HG03280 (cell line): Measurements from ENCODE around the gene STIMATE.

ENCODE experiments used
- ATAC-seq: cut with Tn5 transposase; IDR thresholded peaks from one replicate; pipeline ENCODE4 v1.9.1; 2021; ENCODE audit warnings: mild to moderate bottlenecking, moderate library complexity; ENCODE audit not compliant: unreplicated experiment

The STIMATE gene

DNA sequence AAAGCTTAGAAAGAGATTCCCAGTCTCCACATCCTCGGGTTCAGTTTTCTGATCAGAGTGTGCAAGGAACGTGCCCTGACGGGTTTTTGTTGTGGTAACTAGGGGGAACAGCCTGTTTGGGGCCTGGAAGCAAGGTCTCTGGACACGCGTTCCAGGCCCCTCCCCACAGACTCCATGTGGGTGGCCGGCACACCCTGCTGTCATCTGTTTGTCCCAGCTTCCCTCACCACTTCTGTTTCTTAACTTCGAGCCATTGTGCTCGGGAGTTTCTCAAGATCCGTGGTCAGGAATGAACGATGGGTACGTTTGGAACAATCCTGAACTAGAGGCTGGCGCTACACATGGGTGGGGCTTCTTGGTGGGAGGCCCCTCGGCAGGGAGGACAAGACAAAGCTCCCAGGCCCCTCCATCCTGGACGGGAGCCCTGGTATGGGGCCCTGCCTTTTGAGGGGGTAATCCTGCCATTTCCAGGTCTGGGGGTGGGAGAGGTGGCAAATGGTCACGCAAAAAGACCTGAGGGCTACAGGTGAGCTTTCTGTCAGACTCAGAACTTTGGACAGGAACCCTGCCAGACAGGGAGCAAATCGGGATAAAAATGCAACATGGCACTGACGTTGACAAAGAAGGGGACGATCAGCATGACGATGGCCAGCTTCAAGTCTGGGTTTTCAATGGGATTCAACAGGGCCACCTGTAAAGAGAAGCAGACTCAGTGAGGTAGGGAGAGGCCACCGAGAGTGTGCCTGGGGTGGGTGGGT, 54.1 kb downstream of the STIMATE start:
- no peak for ATAC-seq

DNA sequence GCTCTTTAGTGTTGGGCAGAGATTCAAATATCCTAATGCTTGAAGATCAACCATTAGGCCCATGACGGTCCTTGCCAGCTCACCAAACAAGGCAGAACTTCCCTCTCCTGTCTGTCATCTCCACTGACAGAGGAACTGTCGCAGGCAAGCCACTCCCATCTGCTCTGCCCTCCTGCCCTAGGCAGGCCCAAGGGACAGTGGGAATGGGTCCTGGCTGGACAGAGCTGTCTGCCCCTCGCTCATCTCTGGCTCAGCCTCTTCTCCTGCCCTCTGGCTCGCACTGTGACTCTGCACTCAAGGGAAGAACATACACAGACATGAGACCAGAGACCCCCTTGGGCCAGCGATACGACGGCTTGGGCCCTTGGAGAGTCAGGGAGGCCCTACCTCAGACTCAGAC, 54.9 kb downstream of the STIMATE start:
- no peak for ATAC-seq

DNA sequence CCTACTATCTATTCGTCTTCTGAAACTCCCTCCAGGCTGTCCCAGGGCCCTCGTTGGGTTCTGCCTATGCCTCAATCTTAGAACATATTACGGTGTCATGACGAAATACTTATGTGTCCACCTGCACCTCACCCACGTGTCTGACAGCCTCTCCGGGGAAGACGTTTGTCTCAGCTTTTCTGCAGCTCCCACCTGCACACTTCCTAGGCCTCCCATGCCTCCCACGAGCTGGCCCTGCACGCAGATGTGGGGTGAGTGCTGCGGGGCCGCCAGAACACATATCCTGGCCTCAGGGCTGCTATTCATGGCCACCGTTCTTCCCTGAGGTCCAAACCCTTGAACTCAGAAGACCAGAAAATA, 55.4 kb downstream of the STIMATE start:
- no peak for ATAC-seq

DNA sequence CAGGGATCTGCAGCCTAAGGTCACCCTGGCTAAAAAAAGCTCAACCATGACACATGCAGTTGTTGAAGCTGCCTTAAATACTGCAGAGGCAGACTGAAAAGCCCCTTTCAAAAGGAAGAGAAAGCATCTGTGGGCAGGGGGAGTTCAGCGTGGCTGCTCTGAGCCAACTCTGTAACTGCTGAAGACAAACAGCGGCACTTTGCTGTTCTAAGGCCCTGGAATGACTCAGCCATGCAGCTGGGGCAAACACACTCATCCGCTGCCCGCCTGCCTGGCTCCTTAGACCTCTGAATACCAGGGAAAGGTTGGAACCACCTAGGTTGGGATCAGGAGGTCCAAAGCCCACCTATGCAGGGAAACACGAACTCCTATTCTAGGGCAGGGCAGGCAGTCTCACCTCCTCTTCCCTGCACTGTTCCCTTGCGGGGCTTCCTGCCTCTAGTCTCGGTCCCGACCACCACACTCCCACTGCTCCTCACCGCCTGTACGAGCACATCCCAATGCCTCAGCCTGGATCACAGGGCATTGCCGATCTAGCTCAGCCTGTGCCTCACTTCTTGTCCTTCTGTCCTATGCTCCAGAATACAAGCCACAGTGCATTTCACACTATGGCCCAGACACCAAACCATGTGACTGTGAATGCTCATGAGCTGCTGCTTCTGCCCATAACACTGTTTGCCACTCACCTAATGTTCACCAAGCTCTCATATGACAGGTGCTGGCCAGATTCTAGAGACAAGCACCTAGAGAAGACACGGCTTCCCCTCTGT, 56.0 kb downstream of the STIMATE start:
- no peak for ATAC-seq

DNA sequence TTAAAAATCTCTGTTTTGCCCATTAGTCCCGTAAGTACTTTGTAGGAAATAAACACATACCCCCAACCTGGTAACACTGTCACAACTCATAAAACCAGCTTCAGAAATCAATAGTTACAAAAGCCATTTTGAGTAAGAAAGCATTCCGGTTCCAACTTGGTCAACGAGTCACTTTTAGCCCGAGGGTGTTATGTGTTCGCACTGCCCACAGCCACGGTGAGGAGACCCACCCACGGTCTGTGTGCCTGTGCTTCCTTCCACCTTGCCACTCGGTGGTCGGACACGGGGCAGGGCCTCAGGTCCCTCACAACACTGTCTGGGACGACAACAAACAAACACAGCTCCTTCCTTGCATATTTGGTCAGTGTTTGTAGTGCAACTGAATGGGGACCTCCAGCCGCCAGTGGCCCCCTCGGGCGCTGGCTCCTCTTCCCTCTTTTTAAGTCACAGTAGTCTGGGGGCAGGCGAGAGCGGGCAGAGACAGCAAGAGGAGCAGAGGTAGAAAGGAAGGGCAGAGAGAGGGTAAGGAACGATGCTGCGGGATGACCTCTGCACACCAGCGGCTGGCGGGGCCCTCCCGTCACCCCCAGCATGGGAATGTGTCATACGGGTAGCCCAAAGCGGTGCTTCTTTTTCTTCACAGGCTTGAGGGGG, 57.3 kb downstream of the STIMATE start:
- ATAC-seq = no peak

DNA sequence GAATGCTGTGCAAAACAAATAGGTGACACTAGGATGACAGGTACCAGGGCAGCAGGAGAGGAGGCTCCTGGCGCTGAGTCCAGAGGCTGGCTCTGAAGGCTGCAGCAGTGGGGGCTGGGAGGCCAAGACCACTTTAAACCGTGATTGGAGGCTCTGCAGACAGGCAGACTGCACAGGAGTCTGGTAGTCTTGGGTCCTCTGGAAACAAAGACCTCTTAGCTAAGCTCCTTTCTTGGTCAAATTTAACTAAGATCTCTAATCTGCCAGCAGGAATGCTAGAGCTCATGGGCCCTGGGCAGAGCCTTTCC, 58.1 kb downstream of the STIMATE start:
- ATAC-seq = no peak

DNA sequence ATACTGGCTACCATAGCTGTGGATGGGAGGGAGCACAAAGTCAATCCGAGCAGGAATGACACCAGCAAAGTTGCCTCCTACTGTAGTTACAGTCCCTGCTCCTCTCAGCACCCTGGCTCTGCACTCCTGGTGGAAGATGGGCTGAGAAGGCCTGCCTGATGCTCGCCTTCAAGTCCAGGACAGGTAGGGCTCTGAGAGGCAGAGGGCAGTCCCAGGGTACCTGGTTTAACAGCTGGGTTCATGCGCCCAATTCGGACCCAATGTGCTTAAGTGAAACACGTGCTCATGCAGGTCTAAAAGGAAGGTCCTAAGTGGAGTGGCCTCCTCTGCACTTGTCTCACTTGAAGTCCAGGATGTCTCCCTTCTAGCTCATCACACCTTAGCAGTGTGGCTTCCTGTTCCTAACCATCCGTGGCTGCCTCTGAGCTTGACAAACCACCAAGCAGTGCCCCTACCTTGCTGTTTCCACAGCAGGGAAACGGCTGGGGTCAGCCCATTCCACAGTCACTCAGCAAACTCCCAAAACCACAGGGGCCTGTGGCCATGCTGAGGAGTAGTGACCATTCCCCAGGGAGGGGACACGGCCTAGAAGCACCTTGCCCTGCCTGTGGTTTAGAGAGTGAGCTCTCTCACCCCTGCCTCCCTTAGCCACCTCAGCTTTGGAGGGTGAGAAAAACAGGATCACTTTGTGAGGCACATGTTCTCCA, 58.6 kb downstream of the STIMATE start:
- ATAC-seq = no peak

DNA sequence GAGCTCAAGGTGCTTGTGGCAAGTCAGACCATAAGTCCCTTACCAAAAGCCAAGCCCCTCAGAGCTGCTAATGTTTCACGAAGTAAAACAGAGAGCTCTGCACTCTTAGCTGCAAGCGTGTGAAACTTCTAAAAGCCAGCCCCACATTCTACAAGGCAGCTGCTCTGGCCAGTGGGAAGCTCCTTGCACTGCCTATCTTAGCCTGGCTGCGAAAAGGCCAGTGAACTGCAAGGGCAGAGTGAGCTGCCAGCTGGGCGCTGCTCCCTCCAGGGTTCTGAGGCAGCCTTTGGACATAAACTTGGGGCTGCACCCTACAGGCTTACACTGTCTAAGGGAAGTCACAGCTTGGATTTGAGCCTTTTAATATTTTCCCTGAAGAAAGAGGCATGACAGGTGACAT, 60.4 kb downstream of the STIMATE start:
- ATAC-seq = no peak

DNA sequence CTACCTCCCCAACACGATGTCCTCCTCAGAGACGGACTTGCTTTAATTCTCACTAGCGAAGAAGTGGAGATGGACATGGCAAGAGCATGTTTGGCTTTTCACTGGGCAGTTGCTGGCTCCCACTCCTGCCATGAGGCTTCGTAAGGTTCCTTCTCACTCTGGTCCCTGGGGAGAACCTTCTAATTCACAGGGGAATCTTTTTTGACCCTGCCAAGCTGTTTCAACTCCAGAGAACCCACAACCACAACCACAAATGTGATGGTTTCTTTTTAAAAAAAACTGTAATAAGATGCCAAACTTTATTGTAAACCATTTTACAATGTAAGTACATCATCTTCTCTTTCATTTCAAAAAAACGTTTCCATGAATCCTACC, 60.9 kb downstream of the STIMATE start:
- no peak for ATAC-seq

DNA sequence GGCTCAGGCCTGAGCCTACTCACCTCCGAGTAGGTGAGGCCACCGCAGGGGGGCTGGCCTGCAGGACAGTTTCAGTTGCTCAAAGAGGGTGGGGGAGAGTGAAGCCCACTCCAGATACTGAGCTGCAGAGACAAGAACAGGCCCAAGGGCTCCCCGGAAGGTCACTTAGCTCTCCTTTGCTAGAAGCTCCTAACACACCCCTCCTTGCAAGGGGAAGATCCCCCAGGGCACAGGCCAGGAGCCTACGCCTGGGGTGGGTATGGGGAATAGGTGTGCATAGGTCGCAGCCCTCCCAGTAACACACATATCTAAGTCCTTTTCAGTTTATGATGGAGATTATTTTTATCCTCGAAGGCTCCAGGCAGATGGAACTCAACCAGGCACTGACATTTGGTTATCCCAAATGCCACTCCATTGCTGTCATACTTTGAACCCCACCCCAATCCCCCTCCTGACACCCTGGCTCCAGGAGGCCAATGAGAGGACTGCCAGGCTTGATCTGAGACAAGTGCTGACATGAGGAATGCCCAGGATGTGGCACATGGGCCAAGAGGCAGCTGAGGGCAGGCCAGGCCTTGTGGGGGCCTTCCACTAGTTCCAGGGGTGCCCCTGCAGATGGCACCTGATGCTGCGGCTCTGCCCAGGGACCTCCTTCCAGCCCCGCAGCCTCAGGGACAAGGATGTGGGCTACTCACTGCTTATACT, 61.4 kb downstream of the STIMATE start:
- ATAC-seq = no peak

DNA sequence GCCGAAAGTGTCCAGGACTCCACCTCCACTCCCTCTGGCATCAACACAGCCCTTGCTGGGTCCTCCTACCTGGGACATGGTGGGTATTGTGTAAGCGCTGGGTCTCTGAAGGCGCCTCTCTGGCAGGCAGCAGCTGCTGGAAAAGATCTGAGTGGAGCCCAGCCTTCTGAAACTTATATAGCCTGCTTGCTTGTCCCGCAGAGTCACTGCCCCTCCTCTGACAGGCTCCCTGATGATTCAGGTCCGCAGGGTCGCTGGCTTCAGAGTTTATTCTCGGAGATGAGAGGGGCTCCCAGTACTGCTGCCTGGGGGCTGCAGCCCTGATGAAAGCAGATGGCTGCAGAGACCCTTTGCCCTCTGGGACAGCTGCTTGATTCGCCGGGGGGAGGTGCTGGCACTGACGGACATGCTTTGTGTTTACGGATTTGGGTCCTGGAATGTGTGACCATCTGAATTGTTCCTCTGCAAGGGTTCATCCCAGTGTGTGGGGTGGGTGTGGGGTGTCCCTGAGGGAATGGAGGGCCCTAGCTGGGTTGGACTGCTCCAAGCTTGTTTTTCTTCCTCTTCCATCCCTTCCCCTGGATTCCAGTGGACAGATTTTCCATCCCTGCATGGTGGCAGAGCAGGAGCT, 62.4 kb downstream of the STIMATE start, which contains the start of gene MUSTN1:
Gene MUSTN1 (minus strand): TSS at position 149 of the 631 bp plus-strand sequence. CDS start 71 bp downstream, at position 78.
- no peak for ATAC-seq

DNA sequence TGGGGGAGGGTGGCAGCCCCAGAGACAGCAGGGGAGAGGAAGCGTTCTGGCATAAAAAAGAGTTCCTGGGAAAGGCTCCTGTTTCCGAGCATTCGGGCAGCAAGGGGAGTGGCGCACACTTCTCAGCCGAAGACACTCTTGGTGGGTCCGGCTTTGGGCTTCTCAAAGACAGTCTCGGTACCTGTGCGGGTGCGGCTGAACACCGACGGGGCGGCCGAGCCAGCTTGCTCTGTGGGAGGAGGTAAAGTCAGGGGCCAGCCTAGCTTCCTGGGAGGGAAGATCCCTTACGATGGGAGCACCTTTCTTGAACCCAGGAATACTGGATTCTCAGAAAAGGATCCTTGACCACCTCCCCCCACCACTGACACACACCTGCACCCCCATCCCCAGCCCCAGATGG, 64.1 kb downstream of the STIMATE start:
- ATAC-seq = no peak

DNA sequence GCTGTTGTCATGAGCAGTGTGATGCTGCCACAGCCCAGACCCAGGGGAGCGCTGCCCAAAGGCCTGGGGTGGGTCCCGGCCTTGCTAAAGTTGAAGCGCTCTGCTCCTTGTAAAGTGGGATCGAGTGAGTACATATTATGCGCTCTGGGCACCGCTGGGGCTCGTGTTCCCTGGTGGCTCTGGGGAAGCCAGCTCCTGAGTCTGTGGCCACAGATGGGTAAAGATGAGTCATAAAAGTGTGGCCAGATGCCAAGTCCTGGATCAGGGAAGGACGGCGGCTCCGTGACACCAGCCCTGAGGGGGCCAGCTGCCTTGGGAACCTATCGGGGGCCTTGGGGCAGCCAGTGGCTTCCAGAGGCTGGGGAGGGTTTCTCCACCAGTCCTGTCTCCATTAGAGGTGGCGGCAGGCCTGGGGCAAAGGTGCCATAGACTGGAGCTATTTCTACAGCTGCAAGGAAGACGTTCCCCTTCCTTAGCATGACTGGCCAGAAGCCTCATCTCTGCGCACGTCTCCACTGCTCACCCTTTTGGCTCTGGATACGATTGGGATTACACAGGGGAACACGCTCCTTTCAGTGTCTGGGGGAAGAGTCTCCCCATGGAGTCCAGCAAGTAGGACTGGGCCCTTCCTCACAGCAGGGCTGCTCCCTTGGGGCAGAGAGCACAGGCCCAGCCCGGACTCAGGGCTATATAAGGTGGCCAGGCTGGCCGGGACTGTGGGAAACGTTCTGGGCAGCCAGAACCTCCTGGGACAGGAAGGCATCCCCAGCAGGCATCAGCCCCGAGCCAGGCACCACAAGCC, 65.6 kb downstream of the STIMATE start:
- ATAC-seq = no peak

DNA sequence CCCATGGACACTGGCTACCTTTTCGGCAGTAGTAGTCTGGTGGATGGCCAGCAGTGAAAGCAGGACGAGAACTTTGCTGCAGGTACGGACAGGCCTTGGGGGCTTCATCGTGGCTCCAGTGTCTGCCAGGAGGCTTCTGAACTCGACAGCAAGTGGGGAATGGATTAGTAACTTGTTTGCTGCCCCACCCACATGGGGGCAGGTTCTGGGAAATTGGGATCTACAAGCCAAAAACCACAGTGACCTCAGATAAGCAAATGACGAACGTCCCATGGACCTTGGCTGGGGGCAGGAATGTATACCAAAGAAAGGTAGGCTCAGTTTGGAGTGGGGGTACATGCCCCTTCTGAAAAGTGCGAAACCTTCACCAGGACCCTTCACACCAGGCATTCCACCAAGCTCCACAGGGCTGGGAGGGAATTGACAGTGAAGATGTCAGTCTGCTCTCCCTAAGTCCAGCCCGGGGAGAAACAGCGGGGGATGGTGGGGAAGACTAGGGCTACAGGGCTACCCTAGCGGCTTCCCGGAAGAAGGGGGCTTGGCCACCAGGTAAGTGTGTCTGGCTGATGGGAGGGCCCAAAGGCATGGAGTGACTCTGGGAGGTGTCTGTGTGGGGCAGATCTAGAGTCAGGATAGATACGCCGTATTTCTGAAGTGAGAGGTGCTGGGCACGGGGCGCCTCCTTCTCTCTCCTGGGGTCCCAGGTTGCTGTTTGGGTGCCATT, 66.7 kb downstream of the STIMATE start, which contains the start of gene ITIH4:
Gene ITIH4 (minus strand): TSS at position 138 of the 724 bp plus-strand sequence. CDS start 30 bp downstream, at position 108.
- ATAC-seq = no peak

DNA sequence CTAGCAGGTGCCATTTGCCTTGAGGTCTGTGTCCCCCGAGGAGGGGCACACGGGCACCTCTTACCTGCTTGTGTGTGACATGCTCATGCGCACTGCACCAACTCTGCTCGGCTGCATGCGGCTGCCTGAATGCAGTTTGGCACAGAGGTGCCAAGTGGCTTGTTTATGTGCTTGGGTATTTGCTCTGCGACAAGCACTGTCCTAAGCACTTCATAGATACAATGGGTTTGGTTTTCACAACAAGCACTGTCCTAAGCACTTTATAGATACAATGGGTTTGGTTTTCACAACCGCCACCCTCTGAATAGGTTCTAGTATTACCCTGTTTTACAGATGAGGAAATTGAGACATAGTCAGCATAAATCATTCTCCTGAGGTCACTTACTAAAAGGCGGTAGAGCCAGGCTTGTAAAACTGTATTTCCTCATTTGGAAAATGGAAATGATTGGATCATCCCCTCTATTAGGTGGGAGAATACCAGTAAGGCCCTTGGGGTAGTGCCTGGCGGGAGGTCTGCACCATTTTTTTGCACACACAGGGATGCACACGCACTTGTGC, 67.4 kb downstream of the STIMATE start:
- ATAC-seq = no peak

DNA sequence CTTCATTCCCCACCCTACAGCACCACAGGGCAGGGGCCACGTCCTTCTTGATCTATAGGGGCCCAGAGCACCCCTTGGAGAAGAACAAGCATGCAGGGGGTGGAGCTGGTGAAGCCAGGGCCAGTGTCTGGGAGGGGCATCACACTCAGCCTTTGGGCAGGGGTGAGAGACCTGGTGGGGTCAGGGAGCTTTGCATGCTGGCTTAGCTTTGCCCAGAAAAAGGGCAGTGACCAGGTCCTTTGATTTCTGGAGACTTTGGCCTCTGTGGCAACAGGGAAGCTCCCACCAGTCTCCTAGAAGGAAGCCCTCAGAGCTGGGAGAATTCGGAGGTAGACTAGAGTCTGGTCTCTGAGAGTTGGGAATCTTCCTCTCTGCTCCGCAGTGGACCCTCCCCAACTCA, 67.9 kb downstream of the STIMATE start:
- no peak for ATAC-seq

DNA sequence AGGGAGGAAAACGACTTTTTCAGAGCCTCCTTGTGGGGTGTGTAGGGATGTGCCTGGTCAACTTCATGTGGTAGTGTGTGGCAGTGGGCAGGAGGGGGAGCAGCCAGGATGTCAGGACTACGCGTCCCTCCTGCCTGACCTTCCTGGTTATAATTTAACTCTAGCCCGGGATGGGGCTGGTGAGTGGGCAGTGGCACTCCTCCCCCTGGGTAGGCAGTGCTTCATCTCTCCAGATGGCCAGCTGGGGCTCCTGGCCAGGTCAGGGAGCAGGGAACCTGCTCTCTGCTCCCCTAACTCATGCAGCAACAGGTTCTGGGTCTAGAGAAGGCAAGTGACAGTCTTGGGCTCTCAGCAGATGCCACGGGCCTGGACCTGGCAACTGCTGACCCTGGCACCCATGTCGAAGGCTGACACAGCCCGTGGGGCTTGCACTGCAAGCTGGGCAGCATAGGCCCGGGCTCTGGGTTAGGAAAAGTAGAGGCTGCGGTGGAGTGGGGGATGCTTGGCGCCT, 69.4 kb downstream of the STIMATE start:
- ATAC-seq = no peak

DNA sequence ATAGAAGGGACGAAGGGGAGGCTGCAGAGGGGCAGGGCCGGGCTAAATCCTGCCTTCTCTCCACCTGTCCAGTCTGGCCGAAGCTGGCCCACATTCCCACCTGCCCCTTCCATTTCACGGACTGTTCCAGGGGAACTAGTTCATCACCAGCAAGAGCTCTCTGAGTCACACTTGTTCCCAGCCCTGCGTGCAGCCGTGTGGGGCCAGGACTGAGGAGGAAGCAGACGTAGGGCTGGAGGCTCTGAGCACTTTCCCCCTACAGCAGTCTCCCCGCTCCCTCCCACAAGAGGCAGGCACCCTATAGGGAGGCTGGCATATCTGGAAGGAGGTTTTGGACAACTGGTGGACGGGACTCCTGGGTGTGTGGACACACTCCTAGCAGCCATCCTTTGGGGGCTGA, 69.9 kb downstream of the STIMATE start:
- ATAC-seq = no peak
